B cell (primary cell): Measurements from ENCODE around the gene RAB10.

Experiments
- EZH2 ChIP-seq: IDR thresholded peaks from 2 replicates; pipeline ENCODE4 v1.6.1; 2012; ENCODE audit warnings: borderline replicate concordance, low read depth, mild to moderate bottlenecking, moderate library complexity, low read length; ENCODE audit not compliant: insufficient read depth, poor library complexity, severe bottlenecking
- TF ChIP-seq, protein P1 (sequence below): fragments of 200-600 bp; IDR thresholded peaks from one replicate; pipeline ENCODE4 v1.8.0; 2022; ENCODE audit warnings: antibody characterized with exemption, mild to moderate bottlenecking

- TF ChIP-seq EZH2: no peak
- TF ChIP-seq, protein P1, sequence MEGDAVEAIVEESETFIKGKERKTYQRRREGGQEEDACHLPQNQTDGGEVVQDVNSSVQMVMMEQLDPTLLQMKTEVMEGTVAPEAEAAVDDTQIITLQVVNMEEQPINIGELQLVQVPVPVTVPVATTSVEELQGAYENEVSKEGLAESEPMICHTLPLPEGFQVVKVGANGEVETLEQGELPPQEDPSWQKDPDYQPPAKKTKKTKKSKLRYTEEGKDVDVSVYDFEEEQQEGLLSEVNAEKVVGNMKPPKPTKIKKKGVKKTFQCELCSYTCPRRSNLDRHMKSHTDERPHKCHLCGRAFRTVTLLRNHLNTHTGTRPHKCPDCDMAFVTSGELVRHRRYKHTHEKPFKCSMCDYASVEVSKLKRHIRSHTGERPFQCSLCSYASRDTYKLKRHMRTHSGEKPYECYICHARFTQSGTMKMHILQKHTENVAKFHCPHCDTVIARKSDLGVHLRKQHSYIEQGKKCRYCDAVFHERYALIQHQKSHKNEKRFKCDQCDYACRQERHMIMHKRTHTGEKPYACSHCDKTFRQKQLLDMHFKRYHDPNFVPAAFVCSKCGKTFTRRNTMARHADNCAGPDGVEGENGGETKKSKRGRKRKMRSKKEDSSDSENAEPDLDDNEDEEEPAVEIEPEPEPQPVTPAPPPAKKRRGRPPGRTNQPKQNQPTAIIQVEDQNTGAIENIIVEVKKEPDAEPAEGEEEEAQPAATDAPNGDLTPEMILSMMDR: no peak
Measured at GRCh38 chr2:26081556-26081955, 47.7 kb downstream of the RAB10 start.
